ENCODE data around the gene IQCH. TPM values are rescaled to one million over a fixed set of nuclear protein-coding genes. Genes with fewer than 3 reads are reported as not detected.

Gene IQCH
- total RNA-seq, 1 donor from 2014 or later, result 1.4 TPM

GRCh38 chr15:67480741-67481140 lies 226.2 kb downstream of the IQCH start:
- ATAC-seq, result no peak
- DNase-seq (ENCODE audit: low spot score), result no peak

GRCh38 chr15:67481680-67482079 lies 227.1 kb downstream of the IQCH start:
- ATAC-seq, result no peak
- DNase-seq (ENCODE audit: low spot score), result no peak

- no peak for ATAC-seq
These were observed 241.0 kb downstream of the IQCH start for GRCh38 chr15:67495585-67495984.

GRCh38 chr15:67501177-67501835 lies 246.7 kb downstream of the IQCH start:
- DNase-seq (ENCODE audit: low spot score) (no peak), ATAC-seq (peak; percentile 83)

More at GRCh38 chr15:67495585-67495984, 241.0 kb downstream of the IQCH start:
- no peak for DNase-seq (ENCODE audit: low spot score)

- ATAC-seq (no peak), DNase-seq (ENCODE audit: low spot score) (no peak)
These were observed 247.4 kb downstream of the IQCH start for GRCh38 chr15:67501836-67502461.

DNA sequence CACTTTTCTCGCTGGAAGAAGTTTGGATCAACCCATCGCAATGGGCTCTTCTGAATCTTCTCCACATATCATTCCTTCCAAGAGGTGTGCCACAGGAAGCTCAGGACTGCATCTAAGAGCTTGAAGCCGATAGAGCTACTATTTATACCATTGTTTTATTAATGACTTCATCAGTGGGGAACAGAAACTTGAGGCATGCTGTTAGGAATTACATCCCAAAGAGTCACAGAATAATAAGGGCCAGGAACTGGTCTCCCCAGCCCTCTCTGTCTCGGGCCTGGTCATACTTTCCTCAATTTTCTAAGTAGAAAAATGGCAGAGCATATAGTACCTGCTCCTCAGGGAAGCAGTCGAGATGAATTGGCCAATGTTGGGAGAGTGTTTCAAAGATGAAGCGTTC lies 249.5 kb downstream of the IQCH start:
- no peak for DNase-seq (ENCODE audit: low spot score)
- no peak for ATAC-seq

- no peak for ATAC-seq
- DNase-seq (ENCODE audit: low spot score), result no peak
These were observed 250.2 kb downstream of the IQCH start for GRCh38 chr15:67504796-67505195.

DNA sequence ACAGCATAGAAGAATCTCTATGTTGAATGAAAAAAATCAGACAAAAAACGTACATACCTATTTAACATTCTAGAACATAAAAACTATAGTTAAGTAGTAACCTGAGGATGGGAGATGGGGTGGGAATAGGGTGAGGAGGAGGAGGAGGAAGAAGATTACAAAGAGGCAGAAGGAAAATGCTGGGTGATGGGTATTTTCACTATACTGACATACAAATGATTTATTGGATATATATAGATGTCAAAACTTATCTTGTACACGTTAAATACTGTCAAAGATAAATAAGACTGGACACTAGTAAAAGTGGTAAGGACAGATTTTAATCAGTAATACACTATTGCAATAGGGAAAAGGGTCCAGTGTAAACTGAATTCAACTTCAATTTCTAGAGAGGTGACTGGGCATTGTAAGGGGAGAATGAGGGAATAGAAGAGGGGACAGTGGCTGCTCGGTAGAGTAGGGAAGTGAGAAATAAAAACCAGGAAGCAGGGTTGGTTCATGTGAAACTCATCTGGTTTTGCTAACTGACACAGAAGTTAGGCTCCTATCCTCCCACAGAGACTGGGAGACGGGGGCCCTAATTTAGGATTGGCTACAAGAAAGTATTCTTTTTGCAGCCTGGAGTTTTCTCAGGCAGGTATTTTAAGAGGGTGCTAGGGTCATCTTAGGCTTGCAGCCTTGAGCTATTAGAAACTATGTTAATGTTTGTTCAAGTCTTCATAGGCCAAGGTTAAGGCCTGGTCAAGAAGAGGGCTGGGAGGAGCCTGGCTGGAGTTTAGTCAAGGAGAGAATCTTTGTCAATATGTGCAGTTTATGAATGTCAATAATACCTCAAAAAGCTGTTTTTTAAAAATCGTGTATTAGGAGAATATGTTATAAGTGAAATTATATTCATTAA lies 251.3 kb downstream of the IQCH start:
- no peak for DNase-seq (ENCODE audit: low spot score)
- no peak for ATAC-seq

GRCh38 chr15:67506775-67507747 lies 252.5 kb downstream of the IQCH start:
- no peak for ATAC-seq

DNA sequence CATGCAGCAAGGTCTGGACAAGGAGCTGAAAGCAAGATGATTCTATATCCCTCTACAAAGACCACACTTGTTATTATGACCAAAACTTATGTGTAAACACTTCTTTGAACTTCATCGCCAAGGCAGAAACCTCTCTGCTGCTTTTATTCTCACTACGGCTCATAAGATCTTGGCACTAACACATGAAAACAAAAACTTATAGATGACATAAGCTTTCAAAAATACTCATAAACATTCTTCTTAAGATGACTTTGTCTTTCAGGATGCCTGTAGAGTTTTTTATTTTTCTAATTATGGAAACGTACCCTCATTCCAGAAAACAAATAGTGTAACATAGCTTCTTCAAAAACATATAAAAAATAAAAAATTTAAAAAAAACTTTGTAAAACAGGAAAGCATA lies 253.8 kb downstream of the IQCH start:
- no peak for ATAC-seq

More at GRCh38 chr15:67506775-67507747, 252.5 kb downstream of the IQCH start:
- no peak for DNase-seq (ENCODE audit: low spot score)

DNA sequence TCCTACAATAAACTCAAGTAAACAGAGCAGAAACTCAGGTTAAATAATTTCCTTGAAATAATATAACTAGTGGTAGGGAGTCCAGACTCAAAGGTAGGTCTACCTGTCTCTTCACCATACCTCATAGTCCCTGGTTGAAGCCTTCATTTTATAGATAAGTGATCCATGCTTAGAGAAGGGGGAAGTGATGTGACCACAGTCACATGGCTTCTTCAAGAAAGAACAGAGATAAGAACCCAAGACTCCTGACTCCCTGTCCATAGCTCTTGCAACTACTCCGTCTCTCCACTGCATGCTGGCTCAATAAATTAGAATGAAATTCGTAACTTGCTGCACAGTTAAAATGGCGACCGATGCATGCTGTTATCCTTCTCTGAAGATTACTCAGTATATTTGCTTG lies 255.3 kb downstream of the IQCH start:
- ATAC-seq (no peak), DNase-seq (ENCODE audit: low spot score) (no peak)

More for the DNA sequence above, 253.8 kb downstream of the IQCH start:
- DNase-seq (ENCODE audit: low spot score), result no peak

GRCh38 chr15:67510597-67511190 lies 256.1 kb downstream of the IQCH start:
- DNase-seq (ENCODE audit: low spot score) (no peak), ATAC-seq (no peak)

DNA sequence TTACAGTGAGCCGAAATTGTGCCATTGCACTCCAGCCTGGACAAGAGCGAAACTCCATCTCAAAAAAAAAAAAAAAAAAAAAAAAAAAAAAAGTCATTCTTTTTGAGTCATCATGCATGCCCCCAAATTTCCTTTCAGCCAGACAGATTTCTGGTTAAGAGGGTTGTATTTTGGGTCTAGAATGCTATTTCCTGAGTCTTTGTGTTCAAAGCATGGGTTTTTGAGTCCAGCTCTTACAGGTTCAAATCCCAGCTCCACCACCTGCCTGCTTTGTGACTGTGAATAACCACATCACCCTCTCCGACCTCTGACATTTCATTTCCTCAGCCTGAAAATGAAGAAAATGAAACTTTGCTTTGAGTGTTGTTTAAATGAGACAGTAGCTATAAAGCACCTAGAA lies 257.0 kb downstream of the IQCH start:
- no peak for DNase-seq (ENCODE audit: low spot score)
- no peak for ATAC-seq

DNA sequence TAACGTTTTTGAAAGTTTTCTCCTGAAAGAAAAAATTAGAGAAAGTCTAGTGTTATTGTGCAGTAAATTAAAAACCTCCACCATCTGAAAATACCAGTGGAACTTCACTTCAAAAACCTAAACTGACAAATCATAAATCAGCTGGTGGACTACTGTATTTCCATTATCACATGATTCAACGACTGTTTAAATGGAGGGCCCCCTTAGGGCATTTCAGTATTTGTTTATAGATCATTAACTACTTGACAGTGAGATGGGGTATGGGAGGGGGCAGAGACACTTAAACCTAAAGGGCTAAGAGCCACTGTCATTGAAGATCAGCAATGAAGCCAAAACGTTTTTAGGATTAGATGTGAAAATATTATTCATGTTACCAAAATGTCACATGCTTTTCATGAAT lies 257.6 kb downstream of the IQCH start:
- ATAC-seq (no peak), DNase-seq (ENCODE audit: low spot score) (no peak)

- ATAC-seq (no peak), DNase-seq (ENCODE audit: low spot score) (no peak)
These were observed 258.5 kb downstream of the IQCH start for GRCh38 chr15:67512933-67513714.

- no peak for ATAC-seq
These were observed 260.5 kb downstream of the IQCH start for GRCh38 chr15:67515090-67515489.

GRCh38 chr15:67515557-67515956 lies 261.0 kb downstream of the IQCH start:
- DNase-seq (ENCODE audit: low spot score) (no peak), ATAC-seq (no peak)

More at GRCh38 chr15:67515090-67515489, 260.5 kb downstream of the IQCH start:
- no peak for DNase-seq (ENCODE audit: low spot score)

GRCh38 chr15:67520321-67521028 lies 265.9 kb downstream of the IQCH start:
- ATAC-seq (peak; percentile 61), DNase-seq (ENCODE audit: low spot score) (no peak)

Measured in left lobe of liver (tissue), 2 donors.